HG03097 (cell line): ENCODE results near the gene HOXB7.
A peak's percentile ranks its signal among the peaks of the same experiment; 100 is the strongest.

Experiments used
- ATAC-seq: cut with Tn5 transposase; IDR thresholded peaks from one replicate; pipeline ENCODE4 v1.9.1; 2021; ENCODE audit not compliant: unreplicated experiment, low FRiP score

HOXB7 gene

GRCh38 chr17:48569674-48570324, 41.0 kb downstream of the HOXB7 start:
- ATAC-seq = no peak

GRCh38 chr17:48569240-48569582, 41.6 kb downstream of the HOXB7 start:
- ATAC-seq = no peak

GRCh38 chr17:48568499-48569239, 42.1 kb downstream of the HOXB7 start:
- ATAC-seq = no peak

GRCh38 chr17:48567646-48568354, 43.0 kb downstream of the HOXB7 start:
- ATAC-seq = no peak

- ATAC-seq = no peak
These were observed 43.6 kb downstream of the HOXB7 start for GRCh38 chr17:48567209-48567608.

GRCh38 chr17:48566717-48567116, 44.1 kb downstream of the HOXB7 start:
- ATAC-seq = no peak

GRCh38 chr17:48565925-48566710, 44.7 kb downstream of the HOXB7 start:
- ATAC-seq = no peak

- ATAC-seq = no peak
These were observed 45.7 kb downstream of the HOXB7 start for GRCh38 chr17:48565022-48565554.

GRCh38 chr17:48564188-48565021, 46.4 kb downstream of the HOXB7 start:
- no peak for ATAC-seq

- ATAC-seq = no peak
These were observed 47.0 kb downstream of the HOXB7 start for GRCh38 chr17:48563867-48564187.

- ATAC-seq = no peak
These were observed 47.4 kb downstream of the HOXB7 start for GRCh38 chr17:48563385-48563838.

GRCh38 chr17:48562934-48563333, 47.9 kb downstream of the HOXB7 start:
- ATAC-seq = no peak

- peak; percentile 74 for ATAC-seq
These were observed 48.7 kb downstream of the HOXB7 start for GRCh38 chr17:48561884-48562810.

GRCh38 chr17:48559840-48560817, 50.7 kb downstream of the HOXB7 start:
- no peak for ATAC-seq

- no peak for ATAC-seq
These were observed 51.5 kb downstream of the HOXB7 start for GRCh38 chr17:48559122-48559839.

GRCh38 chr17:48558831-48559121, 52.0 kb downstream of the HOXB7 start:
- no peak for ATAC-seq
